ENCODE data around the gene DCAF15. TPM values are rescaled to one million over a fixed set of nuclear protein-coding genes. Genes with fewer than 3 reads are reported as not detected.

Gene DCAF15
- polyA plus RNA-seq, 1 donor: 20.9 TPM

DNA sequence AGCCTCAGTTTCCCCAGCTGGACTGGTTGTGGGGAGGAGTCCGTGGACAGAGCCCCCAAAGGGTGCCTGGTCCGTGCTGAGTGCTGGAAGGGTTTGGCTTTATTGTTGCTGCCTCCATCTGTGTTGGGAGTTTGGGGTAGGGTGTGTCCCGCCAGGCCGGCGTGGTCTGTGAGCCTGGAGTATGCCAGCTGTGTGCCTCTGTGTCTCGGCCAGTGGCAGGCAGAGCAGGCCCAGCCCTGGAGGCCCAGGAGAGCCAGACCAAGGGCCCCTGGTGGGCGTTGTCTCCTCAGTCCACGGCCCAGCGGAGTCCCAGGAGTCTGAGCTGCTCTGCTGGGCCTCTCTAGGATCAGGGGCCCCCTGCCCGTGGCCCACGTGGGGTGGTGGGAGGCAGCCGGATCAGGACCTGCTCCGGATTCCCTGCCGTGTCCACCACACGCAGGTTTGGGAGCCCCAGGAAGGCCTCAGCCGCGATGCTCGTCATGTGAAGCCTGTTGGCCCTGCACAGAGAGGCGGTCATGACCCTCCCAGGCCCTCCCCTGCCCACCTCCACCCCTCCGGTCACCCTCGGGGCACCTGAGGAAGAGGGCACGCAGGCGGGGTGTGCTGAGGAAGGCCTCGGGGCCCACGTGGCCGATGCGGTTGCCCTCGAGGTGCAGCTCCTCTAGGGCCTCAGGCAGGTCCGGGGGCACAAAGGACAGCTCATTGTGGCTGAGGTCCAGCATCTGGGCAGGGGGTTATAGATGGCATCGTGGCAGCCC is 20.7 kb upstream of the DCAF15 start:
- no peak for DNase-seq (ENCODE audit: low read depth)

- no peak for DNase-seq (ENCODE audit: low read depth)
Observed at GRCh38 chr19:13932149-13932637, 20.1 kb upstream of the DCAF15 start.

GRCh38 chr19:13932911-13933393 is 19.4 kb upstream of the DCAF15 start:
- no peak for DNase-seq (ENCODE audit: low read depth)

GRCh38 chr19:13934785-13935109 is 17.6 kb upstream of the DCAF15 start:
- DNase-seq (ENCODE audit: low read depth): no peak

DNA sequence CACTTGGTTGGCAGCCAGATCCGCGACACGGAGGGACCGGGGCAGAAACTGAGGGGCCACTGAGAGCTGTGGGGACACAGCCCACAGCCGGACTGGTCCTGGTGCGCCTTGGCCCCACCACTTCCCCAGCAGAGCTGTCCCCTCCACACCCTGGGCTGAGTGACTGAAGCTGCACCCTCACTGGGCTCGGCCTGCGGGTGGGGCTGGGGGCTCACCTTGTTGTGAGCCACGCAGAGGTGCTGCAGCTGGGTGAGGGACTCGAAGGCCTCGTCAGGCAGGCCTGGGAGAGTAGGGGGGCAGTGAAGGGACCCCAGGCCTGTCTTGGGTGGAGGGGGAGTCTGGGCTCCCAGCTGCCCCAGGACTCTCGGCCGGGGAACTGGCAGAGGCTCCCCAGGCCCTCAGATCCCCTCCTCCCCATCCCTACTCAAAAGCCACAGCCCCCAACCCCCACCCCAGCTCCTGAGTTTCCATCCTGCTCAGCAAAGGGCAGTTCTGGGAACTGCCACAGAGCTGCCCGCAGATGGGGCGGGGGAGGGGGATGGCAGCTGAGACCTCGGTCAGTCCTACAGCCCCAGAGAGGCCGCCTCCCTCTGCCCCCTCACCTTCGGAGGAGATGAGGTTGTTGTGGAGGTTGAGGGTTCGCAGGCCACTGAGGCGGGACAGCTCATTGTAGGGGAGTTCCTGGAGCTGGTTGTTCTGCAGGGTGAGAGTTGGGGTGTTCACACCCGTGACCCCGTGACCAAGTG is 16.4 kb upstream of the DCAF15 start:
- DNase-seq (ENCODE audit: low read depth): no peak

- no peak for DNase-seq (ENCODE audit: low read depth)
Observed at GRCh38 chr19:13937479-13938300, 14.6 kb upstream of the DCAF15 start.

DNA sequence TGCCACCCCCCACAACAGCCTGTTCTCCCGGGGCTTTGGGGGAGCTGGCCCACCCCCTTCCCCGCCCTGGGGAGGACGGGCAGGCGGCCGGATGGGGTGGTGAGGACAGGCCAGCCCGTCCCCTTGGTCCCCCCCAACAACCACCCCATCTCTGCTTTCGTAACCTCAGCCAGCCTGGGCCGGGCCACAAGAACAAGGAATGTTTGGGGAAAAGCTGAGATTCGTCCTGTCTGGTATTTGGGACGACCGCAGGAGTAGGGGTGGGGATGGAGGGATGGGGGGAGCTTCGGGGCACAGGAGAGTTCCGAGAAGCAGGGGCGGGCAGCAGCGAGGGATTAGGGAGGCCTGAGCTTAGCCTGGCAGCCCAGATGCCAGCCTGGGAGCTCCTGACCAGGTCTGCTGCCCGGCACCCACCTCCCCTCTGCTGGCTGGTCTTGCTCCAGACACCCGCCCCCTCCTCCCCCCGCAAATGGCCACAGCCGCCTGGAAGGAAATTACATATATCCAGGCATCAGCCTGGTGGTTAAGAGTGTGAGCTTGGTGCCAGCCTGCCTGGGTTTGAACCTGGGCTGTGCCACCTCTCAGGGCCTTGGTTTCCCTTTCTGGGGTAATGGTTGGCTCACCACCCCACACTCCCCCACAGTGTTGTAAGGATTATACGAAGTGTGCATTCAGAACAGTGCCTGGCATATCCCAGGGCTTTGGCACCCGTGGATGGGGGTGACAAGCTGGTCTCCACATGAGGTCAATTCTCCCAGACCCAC is 13.8 kb upstream of the DCAF15 start, which contains the start of gene PODNL1:
Gene PODNL1, minus strand, starts transcription at position 117 of the 764 bp plus-strand sequence. CDS start 236 bp downstream, outside the sequence.
- no peak for DNase-seq (ENCODE audit: low read depth)

- DNase-seq (ENCODE audit: low read depth): no peak
Observed at GRCh38 chr19:13942023-13942684, 10.2 kb upstream of the DCAF15 start.

DNA sequence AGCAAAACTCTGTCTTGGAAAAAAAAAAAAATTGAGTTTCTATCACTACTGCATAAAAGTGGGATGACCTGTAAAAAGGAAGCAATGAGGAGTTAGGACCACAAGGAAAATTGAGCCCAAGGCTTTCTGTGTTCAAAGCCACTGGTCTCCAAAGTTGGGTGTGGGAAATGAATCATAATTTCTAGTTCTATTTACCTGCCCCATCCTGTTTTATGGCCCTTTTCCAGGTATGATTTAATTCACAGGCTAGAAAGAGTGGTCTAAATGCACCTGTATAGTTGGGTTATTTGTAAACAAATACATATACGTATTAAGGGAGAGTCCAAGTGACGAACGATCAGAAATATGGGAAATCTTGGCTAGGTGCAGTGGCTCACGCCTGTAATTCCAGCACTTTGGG is 5.9 kb upstream of the DCAF15 start:
- no peak for DNase-seq (ENCODE audit: low read depth)

GRCh38 chr19:13951043-13951442 is 1.3 kb upstream of the DCAF15 start:
- no peak for DNase-seq (ENCODE audit: low read depth)

- no peak for DNase-seq (ENCODE audit: low read depth)
Observed at GRCh38 chr19:13951799-13952153, 533 bp upstream of the DCAF15 start.

- no peak for DNase-seq (ENCODE audit: low read depth)
Observed at GRCh38 chr19:13952931-13953531, 722 bp downstream of the DCAF15 start.

DNA sequence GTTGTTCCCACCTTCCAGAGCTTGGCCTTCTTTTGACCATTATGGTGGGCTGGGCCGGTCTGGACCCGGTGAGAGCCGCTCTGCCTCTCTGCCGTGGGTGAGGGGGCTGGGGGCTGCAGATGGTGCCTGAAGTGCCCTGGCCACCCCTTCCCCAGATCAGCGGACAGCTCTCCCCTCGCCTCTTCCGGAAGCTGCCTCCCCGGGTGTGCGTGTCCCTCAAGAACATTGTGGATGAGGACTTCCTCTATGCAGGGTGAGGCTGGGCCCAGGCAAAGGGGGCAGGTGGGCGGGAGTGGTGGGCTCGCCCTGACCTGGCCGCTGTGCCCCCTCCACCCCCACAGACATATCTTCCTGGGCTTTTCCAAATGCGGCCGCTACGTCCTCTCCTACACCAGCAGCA is 1.9 kb downstream of the DCAF15 start:
- DNase-seq (ENCODE audit: low read depth): no peak

GRCh38 chr19:13955662-13956364 is 3.5 kb downstream of the DCAF15 start:
- DNase-seq (ENCODE audit: low read depth): no peak

DNA sequence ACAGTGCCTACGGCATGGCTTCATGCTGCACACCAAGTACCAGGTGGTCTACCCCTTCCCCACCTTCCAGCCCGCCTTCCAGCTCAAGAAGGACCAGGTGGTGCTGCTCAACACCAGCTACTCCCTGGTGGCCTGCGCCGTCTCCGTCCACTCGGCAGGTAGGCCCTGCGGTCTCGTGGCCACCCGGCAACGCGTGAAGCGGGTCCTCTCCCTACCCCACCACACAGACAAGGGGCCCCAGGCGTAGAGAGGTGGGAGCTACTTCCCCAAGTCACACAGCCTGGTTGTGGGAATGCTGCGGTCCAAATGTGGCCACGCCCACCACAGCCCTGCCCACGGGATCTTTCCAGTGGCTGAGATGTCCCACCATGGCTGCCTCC is 4.0 kb downstream of the DCAF15 start:
- DNase-seq (ENCODE audit: low read depth): no peak

DNA sequence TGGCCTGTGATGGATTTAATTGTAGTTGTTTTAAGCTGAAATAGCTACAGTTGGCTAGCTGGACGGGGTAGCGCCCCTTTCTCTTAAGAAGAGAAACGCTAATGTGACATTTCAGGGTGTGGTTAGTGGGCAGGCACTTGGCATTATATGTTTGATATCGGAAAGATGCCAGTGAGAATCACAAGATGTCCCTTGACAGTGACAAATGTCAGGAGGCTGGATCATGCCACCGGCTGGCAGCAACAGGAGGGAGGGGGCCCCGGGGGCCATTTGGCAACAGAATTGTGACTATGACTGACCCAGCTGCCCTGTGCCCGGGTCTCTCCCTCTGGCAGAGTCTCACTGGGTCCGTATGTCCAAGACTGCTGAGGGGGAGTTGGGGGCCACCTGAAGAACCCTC is 4.7 kb downstream of the DCAF15 start:
- DNase-seq (ENCODE audit: low read depth): no peak

GRCh38 chr19:13958043-13958442 is 5.7 kb downstream of the DCAF15 start:
- no peak for DNase-seq (ENCODE audit: low read depth)

- DNase-seq (ENCODE audit: low read depth): no peak
Observed at GRCh38 chr19:13959141-13959961, 7.0 kb downstream of the DCAF15 start.

Data from forelimb muscle (tissue), 1 donor.